ENCODE results near the gene CLDN6. TPM values are rescaled to one million over a fixed set of nuclear protein-coding genes. Genes with fewer than 3 reads are reported as not detected.

The CLDN6 gene
- total and polyA plus RNA-seq, 7 donors = 0.05 to 5.5 (median 0.45) TPM; not detected in 4

- intact Hi-C loops (cut with DNase I) = no loop called here
- Histone ChIP-seq H3K4me3 (no peak overlapping the region), H3K27ac (no peak overlapping the region), H3K27me3 (ENCODE audit: insufficient read depth in 3 of 3, low read length in 2 of 3) (peaks cover 0 to 59% (median 30%) of the 10 kb centered on the region in 3 donors), H3K36me3 (ENCODE audit: insufficient read depth in 1 of 2, low read depth in 1 of 2) (no peaks in the 10 kb centered on the region), H3K9me3 (no peaks in the 10 kb centered on the region), H3K4me1 (peaks cover 32% of the 10 kb centered on the region)
- 44 to 52% (median 51%) methylated on average over 25 to 33 of the region's 33 CpGs for WGBS, 3 donors
- ATAC-seq (no peak), DNase-seq (no peak)
- no peak for TF ChIP-seq CTCF (IDR thresholded peaks at IDR 0.05)
These were observed 50.2 kb downstream of the CLDN6 start for GRCh38 chr16:2967721-2968161.

- Histone ChIP-seq H3K4me3 (peak overlapping the region; percentile 34), H3K4me1 (peaks cover 32% of the 10 kb centered on the region), H3K36me3 (ENCODE audit: insufficient read depth in 1 of 2, low read depth in 1 of 2) (no peaks in the 10 kb centered on the region), H3K9me3 (no peaks in the 10 kb centered on the region), H3K27me3 (ENCODE audit: insufficient read depth in 3 of 3, low read length in 2 of 3) (peaks cover 0 to 64% (median 34%) of the 10 kb centered on the region in 3 donors), H3K27ac (no peak overlapping the region)
- WGBS, 3 donors = 9 to 15% (median 10%) methylated on average over 38 to 51 of the region's 51 CpGs
- intact Hi-C loops (cut with DNase I) = no loop called here
- DNase-seq (no peak), ATAC-seq (no peak)
- TF ChIP-seq CTCF (IDR thresholded peaks at IDR 0.05) = no peak
These were observed 50.8 kb downstream of the CLDN6 start for GRCh38 chr16:2967211-2967631.

GRCh38 chr16:2966808-2967191, 51.2 kb downstream of the CLDN6 start:
- H3K27me3 ChIP-seq (ENCODE audit: insufficient read depth in 3 of 3, low read length in 2 of 3) = peaks cover 0 to 68% (median 37%) of the 10 kb centered on the region in 3 donors
- WGBS, 3 donors = 2 to 4% (median 3%) methylated on average over 20 to 46 of the region's 46 CpGs
- no peaks in the 10 kb centered on the region for H3K36me3 ChIP-seq (ENCODE audit: insufficient read depth in 1 of 2, low read depth in 1 of 2)
- DNase-seq (no peak), ATAC-seq (no peak)
- H3K4me1 ChIP-seq = peaks cover 32% of the 10 kb centered on the region
- no peak for TF ChIP-seq CTCF (IDR thresholded peaks at IDR 0.05)
- no peaks in the 10 kb centered on the region for H3K9me3 ChIP-seq
- intact Hi-C loops (cut with DNase I) = no loop called here
- peak overlapping the region; percentile 34 for H3K4me3 ChIP-seq
- H3K27ac ChIP-seq = no peak overlapping the region

GRCh38 chr16:2966043-2966807, 51.8 kb downstream of the CLDN6 start:
- Histone ChIP-seq H3K36me3 (ENCODE audit: insufficient read depth in 1 of 2, low read depth in 1 of 2) (no peaks in the 10 kb centered on the region), H3K27ac (no peak overlapping the region), H3K9me3 (no peaks in the 10 kb centered on the region), H3K4me3 (peak overlapping the region; percentile 34), H3K4me1 (peaks cover 32% of the 10 kb centered on the region), H3K27me3 (ENCODE audit: insufficient read depth in 3 of 3, low read length in 2 of 3) (peaks cover 0 to 74% (median 37%) of the 10 kb centered on the region in 3 donors)
- DNase-seq = no peak
- intact Hi-C loops (cut with DNase I) = no loop called here
- 50 to 57% (median 51%) methylated on average over 38 to 39 of the region's 39 CpGs for WGBS, 3 donors
- ATAC-seq = no peak
- TF ChIP-seq CTCF (IDR thresholded peaks at IDR 0.05) = no peak

Other genes with a start within 250 kb of the CLDN6 start
- gene ELOB, start 240.9 kb downstream of the CLDN6 start, total RNA-seq = 100 to 1,000 TPM; 226 to 317 (median 296) TPM
- 100 to 1,000 TPM; 344 to 660 (median 388) TPM for gene ELOB, start 240.9 kb downstream of the CLDN6 start, polyA plus RNA-seq
- not detected for gene PRSS33, start 230.6 kb downstream of the CLDN6 start, total RNA-seq
- gene PRSS33, start 230.6 kb downstream of the CLDN6 start, polyA plus RNA-seq = not detected
- not detected for gene PRSS41, start 219.7 kb downstream of the CLDN6 start, total RNA-seq
- gene PRSS41, start 219.7 kb downstream of the CLDN6 start, polyA plus RNA-seq = not detected
- not detected for gene PRSS21, start 200.9 kb downstream of the CLDN6 start, total RNA-seq
- under 1 TPM; 0.05 to 0.20 (median 0.10) TPM for gene PRSS21, start 200.9 kb downstream of the CLDN6 start, polyA plus RNA-seq
- gene ZG16B, start 187.9 kb downstream of the CLDN6 start, total RNA-seq = not detected
- gene ZG16B, start 187.9 kb downstream of the CLDN6 start, polyA plus RNA-seq = under 1 TPM in 1 of 3 donors, not detected in 2; 0.62 TPM
- gene PRSS22, start 160.0 kb downstream of the CLDN6 start, total RNA-seq = under 1 TPM in 1 of 4 donors, not detected in 3; 0.20 TPM
- gene PRSS22, start 160.0 kb downstream of the CLDN6 start, polyA plus RNA-seq = under 1 TPM in 2 of 3 donors, not detected in 1; 0.07 to 0.13 TPM
- 10 to 100 TPM; 14.1 to 15.7 (median 15.4) TPM for gene FLYWCH2, start 135.0 kb downstream of the CLDN6 start, total RNA-seq
- gene FLYWCH2, start 135.0 kb downstream of the CLDN6 start, polyA plus RNA-seq = 10 to 100 TPM; 26.5 to 39.4 (median 35.5) TPM
- 10 to 100 TPM; 33.0 to 55.5 (median 40.3) TPM for gene FLYWCH1, start 106.3 kb downstream of the CLDN6 start, total RNA-seq
- gene FLYWCH1, start 106.3 kb downstream of the CLDN6 start, polyA plus RNA-seq = 10 to 100 TPM; 21.2 to 65.2 (median 24.7) TPM
- gene KREMEN2, start 53.9 kb downstream of the CLDN6 start, total RNA-seq = not detected
- under 1 TPM in 2 of 3 donors, not detected in 1; 0.01 to 0.04 TPM for gene KREMEN2, start 53.9 kb downstream of the CLDN6 start, polyA plus RNA-seq
- 10 to 100 TPM in 1 of 4 donors, 1 to 10 TPM in 3; 4.6 to 15.9 (median 8.1) TPM for gene PAQR4, start 48.8 kb downstream of the CLDN6 start, total RNA-seq
- gene PAQR4, start 48.8 kb downstream of the CLDN6 start, polyA plus RNA-seq = 10 to 100 TPM; 12.3 to 26.1 (median 15.0) TPM
- gene PKMYT1, start 37.7 kb downstream of the CLDN6 start, total RNA-seq = 1 to 10 TPM in 1 of 4 donors, under 1 TPM in 3; 0.27 to 1.2 (median 0.56) TPM
- gene PKMYT1, start 37.7 kb downstream of the CLDN6 start, polyA plus RNA-seq = 1 to 10 TPM in 2 of 3 donors, under 1 TPM in 1; 0.84 to 3.7 (median 2.0) TPM
- gene CLDN9, start 5.3 kb downstream of the CLDN6 start, total RNA-seq = 1 to 10 TPM in 1 of 4 donors, under 1 TPM in 3; 0.17 to 2.2 (median 0.86) TPM
- gene CLDN9, start 5.3 kb downstream of the CLDN6 start, polyA plus RNA-seq = 1 to 10 TPM in 1 of 3 donors, under 1 TPM in 2; 0.12 to 1.3 (median 0.18) TPM
- gene TNFRSF12A, start 2.2 kb upstream of the CLDN6 start, total RNA-seq = 100 to 1,000 TPM; 139 to 181 (median 156) TPM
- 100 to 1,000 TPM in 2 of 3 donors, 10 to 100 TPM in 1; 69.5 to 889 (median 227) TPM for gene TNFRSF12A, start 2.2 kb upstream of the CLDN6 start, polyA plus RNA-seq
- gene HCFC1R1, start 5.8 kb upstream of the CLDN6 start, total RNA-seq = 100 to 1,000 TPM in 2 of 4 donors, 10 to 100 TPM in 2; 65.1 to 258 (median 129) TPM
- 100 to 1,000 TPM; 131 to 233 (median 216) TPM for gene HCFC1R1, start 5.8 kb upstream of the CLDN6 start, polyA plus RNA-seq
- gene THOC6, start 5.9 kb upstream of the CLDN6 start, total RNA-seq = 10 to 100 TPM; 17.0 to 34.4 (median 25.8) TPM
- 10 to 100 TPM; 26.9 to 72.2 (median 39.8) TPM for gene THOC6, start 5.9 kb upstream of the CLDN6 start, polyA plus RNA-seq
- gene BICDL2, start 18.8 kb upstream of the CLDN6 start, total RNA-seq = not detected
- gene BICDL2, start 18.8 kb upstream of the CLDN6 start, polyA plus RNA-seq = under 1 TPM in 2 of 3 donors, not detected in 1; 0.01 to 0.18 TPM
- 1 to 10 TPM in 3 of 4 donors, under 1 TPM in 1; 0.67 to 2.3 (median 1.2) TPM for gene MMP25, start 28.4 kb upstream of the CLDN6 start, total RNA-seq
- 1 to 10 TPM in 1 of 3 donors, under 1 TPM in 2; 0.13 to 1.2 (median 0.23) TPM for gene MMP25, start 28.4 kb upstream of the CLDN6 start, polyA plus RNA-seq
- 100 to 1,000 TPM in 3 of 4 donors, 10 to 100 TPM in 1; 90.5 to 192 (median 123) TPM for gene IL32, start 47.5 kb upstream of the CLDN6 start, total RNA-seq
- 100 to 1,000 TPM; 302 to 749 (median 618) TPM for gene IL32, start 47.5 kb upstream of the CLDN6 start, polyA plus RNA-seq
- gene ZSCAN10, start 81.1 kb upstream of the CLDN6 start, total RNA-seq = under 1 TPM in 1 of 4 donors, not detected in 3; 0.16 TPM
- gene ZSCAN10, start 81.1 kb upstream of the CLDN6 start, polyA plus RNA-seq = under 1 TPM in 1 of 3 donors, not detected in 2; 0.07 TPM
- 1 to 10 TPM; 1.8 to 4.1 (median 1.9) TPM for gene ZNF205, start 94.4 kb upstream of the CLDN6 start, total RNA-seq
- 1 to 10 TPM; 1.9 to 5.4 (median 4.6) TPM for gene ZNF205, start 94.4 kb upstream of the CLDN6 start, polyA plus RNA-seq
- 10 to 100 TPM in 1 of 4 donors, 1 to 10 TPM in 3; 8.1 to 11.6 (median 9.2) TPM for gene ZNF213, start 116.8 kb upstream of the CLDN6 start, total RNA-seq
- gene ZNF213, start 116.8 kb upstream of the CLDN6 start, polyA plus RNA-seq = 10 to 100 TPM in 2 of 3 donors, 1 to 10 TPM in 1; 7.9 to 19.1 (median 18.9) TPM
- not detected for gene OR1F1, start 170.0 kb upstream of the CLDN6 start, total RNA-seq
- gene OR1F1, start 170.0 kb upstream of the CLDN6 start, polyA plus RNA-seq = not detected
- 1 to 10 TPM; 2.8 to 4.0 (median 3.4) TPM for gene ZNF200, start 217.0 kb upstream of the CLDN6 start, total RNA-seq
- 1 to 10 TPM; 1.3 to 5.8 (median 2.6) TPM for gene ZNF200, start 217.0 kb upstream of the CLDN6 start, polyA plus RNA-seq
- gene MEFV, start 238.4 kb upstream of the CLDN6 start, total RNA-seq = under 1 TPM; 0.24 to 0.81 (median 0.69) TPM
- gene MEFV, start 238.4 kb upstream of the CLDN6 start, polyA plus RNA-seq = under 1 TPM; 0.07 to 0.09 (median 0.08) TPM

All from psoas muscle (tissue), 8 donors.